ENCODE measurements around the gene GPR39. TPM values are rescaled to one million over a fixed set of nuclear protein-coding genes. Genes with fewer than 3 reads are reported as not detected.

The GPR39 gene
- total RNA-seq, 2 donors from 2014 or later: 3.6 to 5.3 TPM

DNA sequence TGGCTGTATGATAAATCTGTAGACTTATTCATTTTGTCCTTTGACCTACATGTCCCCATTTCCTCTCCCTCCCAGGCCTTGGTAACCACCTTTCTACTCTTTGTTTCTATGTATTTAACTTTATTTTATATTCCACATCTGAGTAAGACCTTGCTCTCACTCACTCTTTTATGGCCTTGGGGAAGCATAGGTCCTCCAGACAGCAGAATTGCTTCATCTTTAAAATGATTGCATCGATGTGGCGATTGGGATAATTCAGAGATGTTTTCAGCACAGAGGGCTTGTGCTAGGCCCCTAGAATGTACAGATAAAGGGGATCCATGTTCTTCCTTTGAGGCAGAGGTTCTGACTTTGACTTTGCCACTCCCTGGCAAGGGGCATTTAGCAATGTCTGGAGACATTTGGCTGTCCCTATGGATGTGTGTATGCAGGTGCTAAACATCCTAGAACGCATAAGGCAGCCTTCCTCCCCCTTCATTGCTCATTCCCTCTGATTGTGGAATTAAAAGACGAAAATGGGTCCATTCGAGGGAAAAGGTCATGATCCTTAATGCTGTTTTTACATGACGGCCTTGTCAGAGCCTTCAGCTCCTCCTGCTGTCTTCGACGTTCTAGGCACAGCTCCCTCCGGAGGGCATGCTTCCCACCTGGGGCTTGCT is 1.2 kb upstream of the GPR39 start:
- DNase-seq (ENCODE audit: low spot score): no peak
- Histone ChIP-seq H3K36me3 (no peaks in the 10 kb centered on the region), H3K9me3 (no peaks in the 10 kb centered on the region), H3K27ac (peak overlapping the region; percentile 66 to 75), H3K4me3 (peak overlapping the region; percentile 45 to 49), H3K4me1 (replicated peaks) (peaks cover 3% of the 10 kb centered on the region), H3K27me3 (replicated peaks; ENCODE audit: insufficient read depth) (no peaks in the 10 kb centered on the region)
- no peak for TF ChIP-seq POLR2A (IDR thresholded peaks at IDR 0.05)
- TF ChIP-seq, protein P1, sequence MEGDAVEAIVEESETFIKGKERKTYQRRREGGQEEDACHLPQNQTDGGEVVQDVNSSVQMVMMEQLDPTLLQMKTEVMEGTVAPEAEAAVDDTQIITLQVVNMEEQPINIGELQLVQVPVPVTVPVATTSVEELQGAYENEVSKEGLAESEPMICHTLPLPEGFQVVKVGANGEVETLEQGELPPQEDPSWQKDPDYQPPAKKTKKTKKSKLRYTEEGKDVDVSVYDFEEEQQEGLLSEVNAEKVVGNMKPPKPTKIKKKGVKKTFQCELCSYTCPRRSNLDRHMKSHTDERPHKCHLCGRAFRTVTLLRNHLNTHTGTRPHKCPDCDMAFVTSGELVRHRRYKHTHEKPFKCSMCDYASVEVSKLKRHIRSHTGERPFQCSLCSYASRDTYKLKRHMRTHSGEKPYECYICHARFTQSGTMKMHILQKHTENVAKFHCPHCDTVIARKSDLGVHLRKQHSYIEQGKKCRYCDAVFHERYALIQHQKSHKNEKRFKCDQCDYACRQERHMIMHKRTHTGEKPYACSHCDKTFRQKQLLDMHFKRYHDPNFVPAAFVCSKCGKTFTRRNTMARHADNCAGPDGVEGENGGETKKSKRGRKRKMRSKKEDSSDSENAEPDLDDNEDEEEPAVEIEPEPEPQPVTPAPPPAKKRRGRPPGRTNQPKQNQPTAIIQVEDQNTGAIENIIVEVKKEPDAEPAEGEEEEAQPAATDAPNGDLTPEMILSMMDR (IDR thresholded peaks at IDR 0.05): no peak
- TF ChIP-seq POLR2AphosphoS5 (IDR thresholded peaks at IDR 0.05): no peak
- intact Hi-C loops (cut with DNase I): no loop called here
- 34% methylated on average over 9 of the region's 9 CpGs for WGBS

DNA sequence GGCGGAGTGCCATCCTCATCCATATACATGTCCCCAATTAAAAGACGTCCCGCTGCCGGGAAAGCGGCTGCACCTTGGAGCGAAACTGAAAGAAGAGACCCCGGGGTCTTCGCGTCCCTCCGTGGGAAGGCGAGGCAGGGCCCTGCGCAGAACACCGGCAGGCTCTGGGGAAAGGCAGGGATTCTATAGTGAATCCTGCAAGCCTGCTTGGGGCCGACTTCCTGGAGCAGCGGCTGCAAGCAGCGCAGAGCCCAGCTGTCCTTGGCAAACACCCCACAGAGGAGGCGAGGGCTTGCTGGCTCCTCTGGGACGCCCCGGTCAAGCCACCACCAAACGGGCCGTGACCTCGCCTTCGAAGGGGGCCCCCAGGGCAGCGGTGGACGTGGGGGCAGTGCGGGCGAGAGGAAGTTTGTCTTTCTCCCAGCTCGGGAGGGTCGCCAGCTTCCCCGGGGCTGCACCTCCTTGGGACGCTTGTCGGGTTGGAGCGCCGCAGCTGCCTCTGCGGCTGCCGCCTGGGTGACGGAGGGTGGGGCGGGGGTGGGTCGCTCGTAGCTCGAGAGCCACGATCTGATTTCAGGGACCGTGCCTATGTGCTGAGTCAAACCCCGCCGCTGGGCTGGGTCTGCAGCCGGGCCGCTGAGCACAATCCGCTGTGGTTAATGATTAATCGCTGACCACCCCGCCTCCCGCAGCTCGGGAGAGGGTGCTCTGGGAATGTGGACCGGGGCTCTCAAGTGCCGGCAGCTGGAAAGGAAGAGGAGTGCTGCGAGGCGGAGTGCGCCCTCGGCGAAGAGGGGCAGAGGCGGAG is 486 bp upstream of the GPR39 start:
- H3K27ac ChIP-seq: peak overlapping the region; percentile 66 to 75
- intact Hi-C loops (cut with DNase I): no loop called here
- WGBS: 2% methylated on average over 49 of the region's 60 CpGs

DNA sequence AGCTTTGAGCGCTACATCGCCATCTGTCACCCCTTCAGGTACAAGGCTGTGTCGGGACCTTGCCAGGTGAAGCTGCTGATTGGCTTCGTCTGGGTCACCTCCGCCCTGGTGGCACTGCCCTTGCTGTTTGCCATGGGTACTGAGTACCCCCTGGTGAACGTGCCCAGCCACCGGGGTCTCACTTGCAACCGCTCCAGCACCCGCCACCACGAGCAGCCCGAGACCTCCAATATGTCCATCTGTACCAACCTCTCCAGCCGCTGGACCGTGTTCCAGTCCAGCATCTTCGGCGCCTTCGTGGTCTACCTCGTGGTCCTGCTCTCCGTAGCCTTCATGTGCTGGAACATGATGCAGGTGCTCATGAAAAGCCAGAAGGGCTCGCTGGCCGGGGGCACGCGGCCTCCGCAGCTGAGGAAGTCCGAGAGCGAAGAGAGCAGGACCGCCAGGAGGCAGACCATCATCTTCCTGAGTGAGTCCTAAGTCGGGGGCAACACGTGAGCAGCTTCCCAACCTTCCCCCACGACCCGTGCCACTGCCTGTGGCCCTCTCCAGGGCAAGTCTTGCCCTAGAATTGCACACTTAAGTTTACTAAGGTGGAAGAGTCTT is 928 bp downstream of the GPR39 start:
- WGBS: 97% methylated on average over 30 of the region's 30 CpGs
- Histone ChIP-seq H3K36me3 (no peaks in the 10 kb centered on the region), H3K4me1 (replicated peaks) (peaks cover 3% of the 10 kb centered on the region), H3K9me3 (no peaks in the 10 kb centered on the region), H3K27ac (no peak overlapping the region), H3K4me3 (no peak overlapping the region), H3K27me3 (replicated peaks; ENCODE audit: insufficient read depth) (no peaks in the 10 kb centered on the region)
- intact Hi-C loops (cut with DNase I): no loop called here
- TF ChIP-seq, protein P1 (IDR thresholded peaks at IDR 0.05): no peak
- TF ChIP-seq POLR2A (IDR thresholded peaks at IDR 0.05) (no peak), POLR2AphosphoS5 (IDR thresholded peaks at IDR 0.05) (no peak)
- DNase-seq (ENCODE audit: low spot score): no peak

More for the DNA sequence above, 486 bp upstream of the GPR39 start:
- no peaks in the 10 kb centered on the region for H3K36me3 ChIP-seq
- TF ChIP-seq, protein P1 (IDR thresholded peaks at IDR 0.05): no peak
- TF ChIP-seq POLR2AphosphoS5 (IDR thresholded peaks at IDR 0.05): peak; percentile 45
- H3K4me1 ChIP-seq (replicated peaks): peaks cover 3% of the 10 kb centered on the region
- no peaks in the 10 kb centered on the region for H3K27me3 ChIP-seq (replicated peaks; ENCODE audit: insufficient read depth)
- H3K9me3 ChIP-seq: no peaks in the 10 kb centered on the region
- peak overlapping the region; percentile 45 to 49 for H3K4me3 ChIP-seq
- peak; percentile 80 for DNase-seq (ENCODE audit: low spot score)

DNA sequence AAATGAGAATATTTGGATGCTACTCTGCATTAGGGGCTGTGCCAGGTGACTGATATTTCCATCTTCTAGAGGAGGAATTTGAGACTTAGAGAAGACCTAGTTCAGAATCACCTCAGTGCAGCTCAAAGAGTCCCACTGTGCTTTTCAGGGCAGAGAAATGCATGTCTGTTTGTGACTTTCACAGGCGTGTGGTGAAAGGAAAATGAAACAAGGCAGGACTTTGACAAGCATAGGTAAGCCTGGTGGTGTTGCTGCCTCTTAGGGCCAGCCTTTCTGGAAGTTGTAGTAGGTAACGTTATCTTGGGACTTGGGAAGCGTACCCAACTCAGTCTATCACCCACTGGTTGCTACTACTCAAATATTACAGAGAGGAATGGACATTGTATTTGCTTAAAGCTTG is 2.6 kb downstream of the GPR39 start:
- Histone ChIP-seq H3K4me1 (replicated peaks) (peaks cover 3% of the 10 kb centered on the region), H3K36me3 (no peaks in the 10 kb centered on the region), H3K27me3 (replicated peaks; ENCODE audit: insufficient read depth) (no peaks in the 10 kb centered on the region), H3K4me3 (no peak overlapping the region), H3K27ac (no peak overlapping the region), H3K9me3 (no peaks in the 10 kb centered on the region)
- WGBS: 67% methylated on average over 3 of the region's 3 CpGs
- intact Hi-C loops (cut with DNase I): no loop called here
- TF ChIP-seq, protein P1 (IDR thresholded peaks at IDR 0.05): no peak
- no peak for TF ChIP-seq POLR2AphosphoS5 (IDR thresholded peaks at IDR 0.05)
- TF ChIP-seq POLR2A (IDR thresholded peaks at IDR 0.05): no peak
- DNase-seq (ENCODE audit: low spot score): no peak
